Liver (tissue), 9 donors: ENCODE results near the gene WNK4. TPM values are rescaled to one million over a fixed set of nuclear protein-coding genes. Genes with fewer than 3 reads are reported as not detected.

ENCODE experiments used
- DNase-seq: peaks from one replicate; pipeline ENCODE4 v3.0.0-alpha.2; 2017; ENCODE audit warnings: low spot score
- H3K27ac ChIP-seq, 2 donors: one replicate each; pipeline ENCODE4 v1.7.0; 2013; ENCODE audit warnings: inconsistent platforms in 2 of 2, low read length in 2 of 2, control low read depth in 1 of 2, low read depth in 1 of 2, mild to moderate bottlenecking in 1 of 2
- H3K27me3 ChIP-seq, 4 donors: one replicate each; pipeline versions ENCODE4 v1.6.1 to v1.7.0; 2013; ENCODE audit warnings: low read length in 3 of 4, inconsistent platforms in 1 of 4, mild to moderate bottlenecking in 1 of 4, moderate library complexity in 1 of 4; ENCODE audit not compliant: control insufficient read depth in 4 of 4, insufficient read depth in 4 of 4
- H3K36me3 ChIP-seq, 4 donors: one replicate each; pipeline versions ENCODE4 v1.6.1 to v1.7.0; 2013; ENCODE audit warnings: low read length in 3 of 4, mild to moderate bottlenecking in 3 of 4, low read depth in 1 of 4, moderate library complexity in 1 of 4; ENCODE audit not compliant: control insufficient read depth in 4 of 4, insufficient read depth in 3 of 4
- H3K4me1 ChIP-seq, 4 donors: one replicate each; pipeline versions ENCODE4 v1.6.1 to v1.7.0; 2013; ENCODE audit warnings: low read length in 3 of 4, mild to moderate bottlenecking in 3 of 4, moderate library complexity in 1 of 4; ENCODE audit not compliant: control insufficient read depth in 4 of 4, insufficient read depth in 4 of 4
- H3K4me3 ChIP-seq, 3 donors: one replicate each; pipeline versions ENCODE4 v1.6.1 to v1.7.0; 2013; ENCODE audit warnings: low read length in 3 of 3, control low read depth in 1 of 3, low read depth in 1 of 3, mild to moderate bottlenecking in 1 of 3
- H3K9ac ChIP-seq, 2 donors: one replicate each; pipeline ENCODE4 v1.7.0; 2013; ENCODE audit warnings: low read length in 2 of 2, mild to moderate bottlenecking in 2 of 2, moderate library complexity in 2 of 2, control low read depth in 1 of 2, low read depth in 1 of 2
- H3K9me3 ChIP-seq, 4 donors: one replicate each; pipeline versions ENCODE4 v1.6.1 to v1.7.0; 2013; ENCODE audit warnings: low read length in 3 of 4; ENCODE audit not compliant: control insufficient read depth in 4 of 4
- ATF3 ChIP-seq: IDR thresholded peaks from 2 replicates; pipeline ENCODE4 v1.6.1; 2016; ENCODE audit warnings: antibody characterized with exemption
- CTCF ChIP-seq: fragments of 150-350 bp; IDR thresholded peaks from 2 replicates; pipeline ENCODE4 v1.5.1; 2017; ENCODE audit warnings: improper control_type of control experiment, low read depth, low read length; ENCODE audit not compliant: missing input control
- EGR1 ChIP-seq, 2 donors: IDR thresholded peaks; 2 replicates each; pipeline ENCODE4 v1.6.1; 2016 to 2018; ENCODE audit warnings: antibody characterized with exemption in 2 of 2, low read depth in 2 of 2
- FOXA1 ChIP-seq: IDR thresholded peaks from 2 replicates; pipeline ENCODE4 v1.6.1; 2016; ENCODE audit warnings: antibody characterized with exemption
- FOXA2 ChIP-seq: IDR thresholded peaks from 2 replicates; pipeline ENCODE4 v1.6.1; 2016; ENCODE audit warnings: antibody characterized with exemption
- GABPA ChIP-seq, 2 donors: IDR thresholded peaks in 1 of 2; conservative IDR thresholded peaks in 1 of 2; 2 replicates each; pipeline ENCODE4 v1.6.1; 2016; ENCODE audit warnings: antibody characterized with exemption in 2 of 2, mild to moderate bottlenecking in 1 of 2, moderate library complexity in 1 of 2
- HNF4G ChIP-seq: IDR thresholded peaks from 2 replicates; pipeline ENCODE4 v1.6.1; 2016; ENCODE audit warnings: antibody characterized with exemption
- JUND ChIP-seq, 2 donors: IDR thresholded peaks; 2 replicates each; pipeline ENCODE4 v1.6.1; 2016; ENCODE audit warnings: antibody characterized with exemption in 2 of 2
- NR2F2 ChIP-seq: IDR thresholded peaks from 2 replicates; pipeline ENCODE4 v1.6.1; 2016; ENCODE audit warnings: antibody characterized with exemption
- RAD21 ChIP-seq, 2 donors: IDR thresholded peaks; 2 replicates each; pipeline ENCODE4 v1.6.1; 2016; ENCODE audit warnings: antibody characterized with exemption in 2 of 2, mild to moderate bottlenecking in 2 of 2
- RXRA ChIP-seq, 2 donors: IDR thresholded peaks; 2 replicates each; pipeline ENCODE4 v1.6.1; 2017 to 2018; ENCODE audit warnings: antibody characterized with exemption in 2 of 2, mild to moderate bottlenecking in 1 of 2
- SP1 ChIP-seq: IDR thresholded peaks from 2 replicates; pipeline ENCODE4 v1.6.1; 2018; ENCODE audit warnings: antibody characterized with exemption, mild to moderate bottlenecking
- TAF1 ChIP-seq: conservative IDR thresholded peaks from 2 replicates; pipeline ENCODE4 v1.6.1; 2016; ENCODE audit warnings: antibody characterized with exemption, mild to moderate bottlenecking
- YY1 ChIP-seq: IDR thresholded peaks from 2 replicates; pipeline ENCODE4 v1.6.1; 2016; ENCODE audit warnings: antibody characterized with exemption, mild to moderate bottlenecking
- WGBS: extraction: QIAGEN DNeasy Blood & Tissue Kit; methylation state at CpG from one replicate; pipeline ENCODE4 v1.1.7; 2013; 5-methylcytosine and 5-hydroxymethylcytosine counted together
- polyA plus RNA-seq, 2 donors: library from polyadenylated mRNA; stranded (reverse) in 1 of 2; unstranded in 1 of 2; fragments of 200-250 nt in 1 of 2; fragments of >200 nt in 1 of 2; fragmentation: Nextera tagmentation in 1 of 2; extraction: Ambion mirVana in 1 of 2; gene quantifications; one replicate each; pipeline versions ENCODE4 v1.2.1 to v1.2.3, GENCODE V29; 2013 to 2015
- total RNA-seq, 2 donors: library from RNA; depleted of rRNA; stranded (reverse); fragments of >200 nt; gene quantifications; one replicate each; pipeline ENCODE4 v1.2.3, GENCODE V29; 2014
- TF ChIP-seq, protein P1 (sequence below): IDR thresholded peaks from 2 replicates; pipeline ENCODE4 v1.6.1; 2016; ENCODE audit warnings: antibody characterized with exemption
- TF ChIP-seq, protein P2 (sequence below): IDR thresholded peaks from 2 replicates; pipeline ENCODE4 v1.6.1; 2016; ENCODE audit warnings: antibody characterized with exemption, mild to moderate bottlenecking
- donor health status: healthy.
- donor health status: healthy.
- donor health status: healthy.
- donor health status: healthy.
- donor health status: healthy.

The WNK4 gene
- total and polyA plus RNA-seq, 4 donors: 0.33 to 7.5 (median 0.50) TPM

GRCh38 chr17:42819939-42820535 is 39.6 kb downstream of the WNK4 start:
- peaks cover 3 to 57% (median 43%) of the 10 kb centered on the region in 4 donors for H3K36me3 ChIP-seq
- no peak overlapping the region for H3K27ac ChIP-seq
- TF ChIP-seq CTCF (peak; percentile 53), JUND (IDR thresholded peaks at IDR 0.05) (no peak), RXRA (IDR thresholded peaks at IDR 0.05) (no peak), RAD21 (IDR thresholded peaks at IDR 0.05) (peak; percentile 25 to 68), ATF3 (no peak)
- TF ChIP-seq, protein P1, sequence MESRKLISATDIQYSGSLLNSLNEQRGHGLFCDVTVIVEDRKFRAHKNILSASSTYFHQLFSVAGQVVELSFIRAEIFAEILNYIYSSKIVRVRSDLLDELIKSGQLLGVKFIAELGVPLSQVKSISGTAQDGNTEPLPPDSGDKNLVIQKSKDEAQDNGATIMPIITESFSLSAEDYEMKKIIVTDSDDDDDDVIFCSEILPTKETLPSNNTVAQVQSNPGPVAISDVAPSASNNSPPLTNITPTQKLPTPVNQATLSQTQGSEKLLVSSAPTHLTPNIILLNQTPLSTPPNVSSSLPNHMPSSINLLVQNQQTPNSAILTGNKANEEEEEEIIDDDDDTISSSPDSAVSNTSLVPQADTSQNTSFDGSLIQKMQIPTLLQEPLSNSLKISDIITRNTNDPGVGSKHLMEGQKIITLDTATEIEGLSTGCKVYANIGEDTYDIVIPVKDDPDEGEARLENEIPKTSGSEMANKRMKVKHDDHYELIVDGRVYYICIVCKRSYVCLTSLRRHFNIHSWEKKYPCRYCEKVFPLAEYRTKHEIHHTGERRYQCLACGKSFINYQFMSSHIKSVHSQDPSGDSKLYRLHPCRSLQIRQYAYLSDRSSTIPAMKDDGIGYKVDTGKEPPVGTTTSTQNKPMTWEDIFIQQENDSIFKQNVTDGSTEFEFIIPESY: no peak
- H3K9me3 ChIP-seq: no peaks in the 10 kb centered on the region
- H3K4me1 ChIP-seq: peaks cover 1 to 17% (median 4%) of the 10 kb centered on the region in 4 donors
- WGBS: 42% methylated on average over 2 of the region's 2 CpGs
- H3K27me3 ChIP-seq: no peaks in the 10 kb centered on the region
- peak; percentile 71 for DNase-seq
- H3K4me3 ChIP-seq: no peak overlapping the region
- H3K9ac ChIP-seq: no peak overlapping the region

DNA sequence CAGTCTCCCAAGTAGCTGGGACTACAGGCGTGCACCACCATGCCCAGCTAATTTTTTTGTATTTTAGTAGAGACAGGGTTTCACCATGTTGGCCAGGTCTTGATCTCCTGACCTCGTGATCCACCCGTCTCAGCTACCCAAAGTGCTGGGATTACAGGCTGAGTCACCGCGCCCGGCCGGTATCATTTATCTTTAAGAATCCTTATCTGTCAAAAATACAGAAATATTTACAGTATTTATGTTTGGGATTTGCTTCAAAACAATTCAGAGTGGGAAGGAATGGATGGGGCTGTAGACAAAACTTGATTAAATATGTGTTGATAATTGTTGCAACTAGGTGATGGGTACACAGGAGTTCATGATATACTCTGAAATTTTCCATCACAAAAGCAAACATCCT is 40.8 kb downstream of the WNK4 start:
- H3K4me1 ChIP-seq: peaks cover 1 to 17% (median 4%) of the 10 kb centered on the region in 4 donors
- WGBS: 90% methylated on average over 7 of the region's 7 CpGs

DNA sequence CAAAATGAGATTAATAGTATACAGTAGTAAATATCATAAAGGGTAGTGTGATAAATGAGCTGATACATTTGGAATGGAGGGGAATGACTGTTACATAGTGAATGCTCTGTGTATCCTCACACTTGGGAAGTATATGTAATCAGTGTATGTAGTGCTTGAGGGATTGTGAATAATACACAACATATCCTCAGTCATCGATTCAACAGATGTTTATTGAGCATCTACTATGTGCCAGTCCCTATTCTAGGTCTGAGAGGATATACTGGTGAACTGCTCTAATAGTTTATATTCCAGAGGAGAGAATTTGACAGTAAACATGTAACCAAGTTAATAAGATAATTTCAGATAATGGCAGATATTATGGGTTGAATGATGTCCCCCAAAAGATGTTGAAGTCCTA is 47.1 kb downstream of the WNK4 start:
- H3K27ac ChIP-seq: no peak overlapping the region
- H3K4me3 ChIP-seq: no peak overlapping the region
- H3K9ac ChIP-seq: no peak overlapping the region
- H3K36me3 ChIP-seq: no peaks in the 10 kb centered on the region
- peaks cover 1 to 22% (median 9%) of the 10 kb centered on the region in 4 donors for H3K4me1 ChIP-seq
- H3K9me3 ChIP-seq: no peaks in the 10 kb centered on the region
- no peak for DNase-seq
- WGBS: 92% methylated on average over 1 of the region's 1 CpG
- H3K27me3 ChIP-seq: no peaks in the 10 kb centered on the region
- TF ChIP-seq FOXA1: no peak
- TF ChIP-seq TAF1: no peak
- TF ChIP-seq, protein P2, sequence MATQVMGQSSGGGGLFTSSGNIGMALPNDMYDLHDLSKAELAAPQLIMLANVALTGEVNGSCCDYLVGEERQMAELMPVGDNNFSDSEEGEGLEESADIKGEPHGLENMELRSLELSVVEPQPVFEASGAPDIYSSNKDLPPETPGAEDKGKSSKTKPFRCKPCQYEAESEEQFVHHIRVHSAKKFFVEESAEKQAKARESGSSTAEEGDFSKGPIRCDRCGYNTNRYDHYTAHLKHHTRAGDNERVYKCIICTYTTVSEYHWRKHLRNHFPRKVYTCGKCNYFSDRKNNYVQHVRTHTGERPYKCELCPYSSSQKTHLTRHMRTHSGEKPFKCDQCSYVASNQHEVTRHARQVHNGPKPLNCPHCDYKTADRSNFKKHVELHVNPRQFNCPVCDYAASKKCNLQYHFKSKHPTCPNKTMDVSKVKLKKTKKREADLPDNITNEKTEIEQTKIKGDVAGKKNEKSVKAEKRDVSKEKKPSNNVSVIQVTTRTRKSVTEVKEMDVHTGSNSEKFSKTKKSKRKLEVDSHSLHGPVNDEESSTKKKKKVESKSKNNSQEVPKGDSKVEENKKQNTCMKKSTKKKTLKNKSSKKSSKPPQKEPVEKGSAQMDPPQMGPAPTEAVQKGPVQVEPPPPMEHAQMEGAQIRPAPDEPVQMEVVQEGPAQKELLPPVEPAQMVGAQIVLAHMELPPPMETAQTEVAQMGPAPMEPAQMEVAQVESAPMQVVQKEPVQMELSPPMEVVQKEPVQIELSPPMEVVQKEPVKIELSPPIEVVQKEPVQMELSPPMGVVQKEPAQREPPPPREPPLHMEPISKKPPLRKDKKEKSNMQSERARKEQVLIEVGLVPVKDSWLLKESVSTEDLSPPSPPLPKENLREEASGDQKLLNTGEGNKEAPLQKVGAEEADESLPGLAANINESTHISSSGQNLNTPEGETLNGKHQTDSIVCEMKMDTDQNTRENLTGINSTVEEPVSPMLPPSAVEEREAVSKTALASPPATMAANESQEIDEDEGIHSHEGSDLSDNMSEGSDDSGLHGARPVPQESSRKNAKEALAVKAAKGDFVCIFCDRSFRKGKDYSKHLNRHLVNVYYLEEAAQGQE: no peak
- no peak for TF ChIP-seq RAD21 (IDR thresholded peaks at IDR 0.05)
- TF ChIP-seq, protein P1: no peak
- TF ChIP-seq RXRA (IDR thresholded peaks at IDR 0.05): no peak
- no peak for TF ChIP-seq NR2F2
- no peak for TF ChIP-seq HNF4G
- TF ChIP-seq ATF3: no peak
- no peak for TF ChIP-seq SP1
- no peak for TF ChIP-seq YY1
- no peak for TF ChIP-seq EGR1 (IDR thresholded peaks at IDR 0.05; ENCODE audit: low read depth in 2 of 2)
- TF ChIP-seq FOXA2: no peak
- no peak for TF ChIP-seq JUND (IDR thresholded peaks at IDR 0.05)
- TF ChIP-seq GABPA (IDR thresholded peaks at IDR 0.05 in 1 of 2, conservative IDR thresholded peaks at IDR 0.05 in 1 of 2): no peak

More for the DNA sequence above, 40.8 kb downstream of the WNK4 start:
- Histone ChIP-seq H3K27ac (no peak overlapping the region), H3K9me3 (no peaks in the 10 kb centered on the region), H3K4me3 (no peak overlapping the region), H3K9ac (no peak overlapping the region), H3K36me3 (peaks cover 3 to 46% (median 32%) of the 10 kb centered on the region in 4 donors), H3K27me3 (no peaks in the 10 kb centered on the region)
- DNase-seq: no peak
- no peak for TF ChIP-seq HNF4G
